IMR-90 (cell line): ENCODE measurements around the gene RPS6KL1.

Experiments used
- CEBPB ChIP-seq: IDR thresholded peaks from 2 replicates; pipeline ENCODE4 v1.6.1; 2012; ENCODE audit warnings: low read depth, low read length, improper control_type of control experiment
- FOS ChIP-seq: fragments of 150-350 bp; IDR thresholded peaks from 2 replicates; pipeline ENCODE4 v1.6.1; 2016; ENCODE audit warnings: low read depth, low read length
- POLR2A ChIP-seq: IDR thresholded peaks from 2 replicates; pipeline ENCODE4 v1.6.1; 2012; ENCODE audit warnings: mild to moderate bottlenecking, low read depth, low read length
- RCOR1 ChIP-seq: IDR thresholded peaks from 2 replicates; pipeline ENCODE4 v1.6.1; 2012; ENCODE audit warnings: mild to moderate bottlenecking, low read length, improper control_type of control experiment; ENCODE audit not compliant: insufficient replicate concordance
- SMC3 ChIP-seq: fragments of 150-350 bp; IDR thresholded peaks from 2 replicates; pipeline ENCODE4 v1.6.1; 2016; ENCODE audit warnings: low read depth, mild to moderate bottlenecking, antibody characterized with exemption, low read length, moderate library complexity
- TF ChIP-seq, protein P1 (sequence below): conservative IDR thresholded peaks from 2 replicates; pipeline ENCODE4 v1.5.1; 2012; ENCODE audit warnings: mild to moderate bottlenecking, low read depth, low read length, improper control_type of control experiment
- TF ChIP-seq, protein P2 (sequence below): fragments of 150-350 bp; IDR thresholded peaks from 2 replicates; pipeline ENCODE4 v1.6.1; 2017; ENCODE audit warnings: mild to moderate bottlenecking, antibody characterized with exemption, low read length, low read depth

DNA sequence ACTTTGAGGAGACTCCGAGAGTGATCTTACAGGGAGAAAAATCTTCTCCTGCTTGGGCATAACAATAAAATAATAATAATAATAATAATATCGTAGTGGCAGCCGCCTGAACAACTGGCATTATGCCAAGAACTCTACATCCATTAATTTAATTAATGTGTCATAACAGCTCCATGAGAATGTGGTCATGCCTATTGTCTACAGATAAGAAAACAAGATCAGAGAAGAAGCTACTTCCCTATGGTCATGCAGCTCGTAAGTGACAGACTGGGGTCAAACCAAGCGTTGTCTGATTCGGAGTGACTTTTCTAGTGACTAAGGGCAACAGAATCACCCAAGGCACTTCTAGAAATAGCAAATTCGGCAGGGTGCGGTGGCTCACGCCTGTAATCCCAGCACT is 58.9 kb downstream of the RPS6KL1 start:
- no peak for TF ChIP-seq POLR2A
- TF ChIP-seq, protein P1, sequence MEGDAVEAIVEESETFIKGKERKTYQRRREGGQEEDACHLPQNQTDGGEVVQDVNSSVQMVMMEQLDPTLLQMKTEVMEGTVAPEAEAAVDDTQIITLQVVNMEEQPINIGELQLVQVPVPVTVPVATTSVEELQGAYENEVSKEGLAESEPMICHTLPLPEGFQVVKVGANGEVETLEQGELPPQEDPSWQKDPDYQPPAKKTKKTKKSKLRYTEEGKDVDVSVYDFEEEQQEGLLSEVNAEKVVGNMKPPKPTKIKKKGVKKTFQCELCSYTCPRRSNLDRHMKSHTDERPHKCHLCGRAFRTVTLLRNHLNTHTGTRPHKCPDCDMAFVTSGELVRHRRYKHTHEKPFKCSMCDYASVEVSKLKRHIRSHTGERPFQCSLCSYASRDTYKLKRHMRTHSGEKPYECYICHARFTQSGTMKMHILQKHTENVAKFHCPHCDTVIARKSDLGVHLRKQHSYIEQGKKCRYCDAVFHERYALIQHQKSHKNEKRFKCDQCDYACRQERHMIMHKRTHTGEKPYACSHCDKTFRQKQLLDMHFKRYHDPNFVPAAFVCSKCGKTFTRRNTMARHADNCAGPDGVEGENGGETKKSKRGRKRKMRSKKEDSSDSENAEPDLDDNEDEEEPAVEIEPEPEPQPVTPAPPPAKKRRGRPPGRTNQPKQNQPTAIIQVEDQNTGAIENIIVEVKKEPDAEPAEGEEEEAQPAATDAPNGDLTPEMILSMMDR: no peak
- TF ChIP-seq, protein P2, sequence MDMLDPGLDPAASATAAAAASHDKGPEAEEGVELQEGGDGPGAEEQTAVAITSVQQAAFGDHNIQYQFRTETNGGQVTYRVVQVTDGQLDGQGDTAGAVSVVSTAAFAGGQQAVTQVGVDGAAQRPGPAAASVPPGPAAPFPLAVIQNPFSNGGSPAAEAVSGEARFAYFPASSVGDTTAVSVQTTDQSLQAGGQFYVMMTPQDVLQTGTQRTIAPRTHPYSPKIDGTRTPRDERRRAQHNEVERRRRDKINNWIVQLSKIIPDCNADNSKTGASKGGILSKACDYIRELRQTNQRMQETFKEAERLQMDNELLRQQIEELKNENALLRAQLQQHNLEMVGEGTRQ: no peak
- TF ChIP-seq FOS: no peak
- TF ChIP-seq RCOR1: no peak
- TF ChIP-seq CEBPB: no peak
- no peak for TF ChIP-seq SMC3
